Right atrium auricular region (tissue), 2 donors: Measurements from ENCODE around the gene MTSS2. TPM values are rescaled to one million over a fixed set of nuclear protein-coding genes. Genes with fewer than 3 reads are reported as not detected.

Source experiments
- DNase-seq: peaks from one replicate; pipeline ENCODE4 v3.0.0-alpha.2; 2019; ENCODE audit warnings: low spot score
- H3K27ac ChIP-seq, 2 donors: fragments of 200-600 bp; sonication (generic); 1 replicate in 1 of 2; 2 replicates in 1 of 2; pipeline ENCODE4 v1.5.1; 2016 to 2019
- H3K27me3 ChIP-seq, 2 donors: fragments of 200-600 bp; sonication (generic); one replicate each; pipeline versions ENCODE4 v1.5.1 to v1.6.0; 2017 to 2019
- H3K36me3 ChIP-seq: fragments of 200-600 bp; sonication (generic); one replicate; pipeline ENCODE4 v1.5.1; 2016
- H3K4me1 ChIP-seq, 2 donors: fragments of 200-600 bp; sonication (generic); one replicate each; pipeline versions ENCODE4 v1.5.1 to v1.6.0; 2017 to 2019
- H3K4me3 ChIP-seq, 2 donors: fragments of 200-600 bp; sonication (generic); 1 replicate in 1 of 2; 2 replicates in 1 of 2; pipeline ENCODE4 v1.5.1; 2017 to 2019; ENCODE audit warnings: mild to moderate bottlenecking in 1 of 2, moderate library complexity in 1 of 2
- H3K9me3 ChIP-seq, 2 donors: fragments of 200-600 bp; sonication (generic); one replicate each; pipeline ENCODE4 v1.5.1; 2019
- CTCF ChIP-seq, 2 donors: fragments of 200-600 bp; sonication (generic); IDR thresholded peaks; one replicate each; pipeline ENCODE4 v1.5.1; 2019; ENCODE audit warnings: antibody characterized with exemption in 2 of 2
- total RNA-seq, 2 donors: library from RNA; depleted of rRNA; stranded (reverse); fragments of >200 nt; gene quantifications; one replicate each; pipeline ENCODE4 v1.1.0, GENCODE V29; 2016

MTSS2 gene
- total RNA-seq, 2 donors from 2014 or later = 35.3 to 44.7 TPM

GRCh38 chr16:70704586-70704985 is 18.7 kb upstream of the MTSS2 start:
- Histone ChIP-seq H3K9me3 (no peaks in the 10 kb centered on the region), H3K27me3 (no peaks in the 10 kb centered on the region), H3K27ac (peak overlapping the region; percentile 83 to 85), H3K4me1 (peaks cover 0 to 76% of the 10 kb centered on the region in 2 donors), H3K36me3 (no peaks in the 10 kb centered on the region), H3K4me3 (no peak overlapping the region)
- DNase-seq = no peak
- no peak for TF ChIP-seq CTCF (IDR thresholded peaks at IDR 0.05)

- peaks cover 0 to 76% of the 10 kb centered on the region in 2 donors for H3K4me1 ChIP-seq
- H3K27me3 ChIP-seq = no peaks in the 10 kb centered on the region
- H3K9me3 ChIP-seq = no peaks in the 10 kb centered on the region
- no peak for TF ChIP-seq CTCF (IDR thresholded peaks at IDR 0.05)
- H3K27ac ChIP-seq = peak overlapping the region; percentile 83 to 85
- no peak for DNase-seq
- H3K4me3 ChIP-seq = no peak overlapping the region
- H3K36me3 ChIP-seq = no peaks in the 10 kb centered on the region
Observed at GRCh38 chr16:70703835-70704381, 18.1 kb upstream of the MTSS2 start.

GRCh38 chr16:70703041-70703834 is 17.4 kb upstream of the MTSS2 start:
- no peaks in the 10 kb centered on the region for H3K27me3 ChIP-seq
- peak in 1 of 2 donors; percentile 30 for TF ChIP-seq CTCF (IDR thresholded peaks at IDR 0.05)
- DNase-seq = peak; percentile 83

GRCh38 chr16:70702624-70703023 is 16.8 kb upstream of the MTSS2 start:
- DNase-seq = no peak
- Histone ChIP-seq H3K9me3 (no peaks in the 10 kb centered on the region), H3K36me3 (no peaks in the 10 kb centered on the region), H3K4me3 (no peak overlapping the region), H3K27ac (peak overlapping the region; percentile 83 to 85), H3K27me3 (no peaks in the 10 kb centered on the region), H3K4me1 (peaks cover 0 to 82% of the 10 kb centered on the region in 2 donors)
- TF ChIP-seq CTCF (IDR thresholded peaks at IDR 0.05) = no peak

More at GRCh38 chr16:70703041-70703834, 17.4 kb upstream of the MTSS2 start:
- Histone ChIP-seq H3K27ac (peak overlapping the region; percentile 83 to 85), H3K36me3 (no peaks in the 10 kb centered on the region), H3K4me1 (peaks cover 0 to 78% of the 10 kb centered on the region in 2 donors), H3K9me3 (no peaks in the 10 kb centered on the region), H3K4me3 (no peak overlapping the region)

GRCh38 chr16:70701998-70702397 is 16.1 kb upstream of the MTSS2 start:
- TF ChIP-seq CTCF (IDR thresholded peaks at IDR 0.05) = no peak
- Histone ChIP-seq H3K27ac (peak overlapping the region; percentile 83 to 85), H3K4me1 (peaks cover 0 to 82% of the 10 kb centered on the region in 2 donors), H3K4me3 (no peak overlapping the region), H3K36me3 (no peaks in the 10 kb centered on the region), H3K27me3 (no peaks in the 10 kb centered on the region), H3K9me3 (no peaks in the 10 kb centered on the region)
- no peak for DNase-seq
